ENCODE measurements around the gene LRRC18.

LRRC18 gene

GRCh38 chr10:48884179-48885045, 55.2 kb downstream of the LRRC18 start:
- in situ Hi-C loops (cut with MboI; ENCODE audit: low sequenced_read_pairs) = no loop called here

GRCh38 chr10:48883701-48884100, 55.9 kb downstream of the LRRC18 start:
- in situ Hi-C loops (cut with MboI; ENCODE audit: low sequenced_read_pairs) = no loop called here

- in situ Hi-C loops (cut with MboI; ENCODE audit: low sequenced_read_pairs) = no loop called here
Measured at GRCh38 chr10:48882881-48883280, 56.8 kb downstream of the LRRC18 start.

DNA sequence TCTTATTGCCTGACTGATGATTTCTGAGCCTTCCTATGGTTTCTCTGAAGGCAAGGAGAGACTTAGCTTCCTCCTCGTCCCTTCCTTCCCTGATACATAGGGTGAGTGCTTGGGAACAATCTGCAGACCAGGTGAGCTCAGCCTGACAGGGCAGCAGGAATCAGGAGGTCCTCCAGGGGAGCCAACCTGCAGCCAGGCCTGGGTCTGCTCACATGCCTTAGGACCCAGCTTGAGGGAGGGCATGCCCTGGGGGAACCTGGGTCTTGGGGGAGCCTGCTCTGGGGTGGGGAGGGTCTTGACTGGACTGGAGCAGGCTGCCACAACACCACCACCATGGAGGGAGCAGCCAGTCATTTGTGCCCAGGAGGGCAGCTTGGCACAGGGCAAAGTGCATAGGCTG, 57.7 kb downstream of the LRRC18 start:
- in situ Hi-C loops (cut with MboI; ENCODE audit: low sequenced_read_pairs) = no loop called here

- in situ Hi-C loops (cut with MboI; ENCODE audit: low sequenced_read_pairs) = no loop called here
Measured at GRCh38 chr10:48880016-48880705, 59.5 kb downstream of the LRRC18 start.

GRCh38 chr10:48879451-48879850, 60.2 kb downstream of the LRRC18 start:
- in situ Hi-C loops (cut with MboI; ENCODE audit: low sequenced_read_pairs) = no loop called here

DNA sequence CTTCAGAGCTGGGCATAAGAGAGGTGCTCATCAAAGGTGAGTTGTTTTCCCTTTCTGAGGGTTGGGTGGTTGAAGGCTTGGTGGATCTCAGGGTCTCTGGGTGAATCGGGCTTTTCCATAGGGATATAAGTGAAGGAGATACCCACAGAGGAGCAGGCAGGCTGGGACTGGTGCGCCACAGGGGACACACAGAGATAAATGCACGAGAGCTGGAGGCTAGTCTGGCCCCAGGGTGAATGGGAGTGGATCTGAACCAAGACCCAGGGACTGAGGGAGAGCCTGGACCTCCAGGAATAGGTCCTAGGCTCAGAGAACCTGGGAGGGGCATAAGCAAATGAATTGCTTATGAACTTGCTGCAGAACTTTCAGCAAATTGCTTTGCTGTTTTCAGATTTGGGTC, 61.5 kb downstream of the LRRC18 start:
- in situ Hi-C loops (cut with MboI; ENCODE audit: low sequenced_read_pairs) = no loop called here

- in situ Hi-C loops (cut with MboI; ENCODE audit: low sequenced_read_pairs) = no loop called here
Measured at GRCh38 chr10:48872234-48872633, 67.4 kb downstream of the LRRC18 start.

Measured in HL-60/S4 (cell line).